HEK293 (cell line): ENCODE measurements around the gene SETMAR.

Experiments used
- BCL11A ChIP-seq: fragments of 450-650 bp; formaldehyde crosslinking; IDR thresholded peaks from 2 replicates; pipeline ENCODE4 v1.5.1; 2016; ENCODE audit warnings: low read depth, missing biosample characterization, missing genetic modification characterization
- GLI2 ChIP-seq: fragments of 450-650 bp; formaldehyde crosslinking; IDR thresholded peaks from 2 replicates; pipeline ENCODE4; 2017; ENCODE audit warnings: missing biosample characterization, missing genetic modification characterization, low read depth, borderline replicate concordance
- KLF9 ChIP-seq: fragments of 450-650 bp; formaldehyde crosslinking; IDR thresholded peaks from 2 replicates; pipeline ENCODE4 v1.5.1; 2016; ENCODE audit warnings: missing biosample characterization, missing genetic modification characterization, low read depth
- REPIN1 ChIP-seq: fragments of 450-650 bp; formaldehyde crosslinking; IDR thresholded peaks from 2 replicates; pipeline ENCODE4 v1.5.1; 2017; ENCODE audit warnings: missing biosample characterization, missing genetic modification characterization, low read depth
- SCRT2 ChIP-seq: fragments of 450-650 bp; formaldehyde crosslinking; IDR thresholded peaks from 2 replicates; pipeline ENCODE4 v1.5.1; 2016; ENCODE audit warnings: missing biosample characterization, missing genetic modification characterization
- TCF7L2 ChIP-seq: IDR thresholded peaks from 2 replicates; pipeline ENCODE4 v1.6.1; 2011; ENCODE audit warnings: low read depth, mild to moderate bottlenecking, inconsistent platforms, low read length, moderate library complexity, borderline replicate concordance
- ZBTB20 ChIP-seq: fragments of 450-650 bp; formaldehyde crosslinking; IDR thresholded peaks from 2 replicates; pipeline ENCODE4 v1.5.1; 2016; ENCODE audit warnings: missing biosample characterization, missing genetic modification characterization
- ZBTB8A ChIP-seq: fragments of 450-650 bp; formaldehyde crosslinking; IDR thresholded peaks from 2 replicates; pipeline ENCODE4 v1.5.1; 2016; ENCODE audit warnings: missing biosample characterization, missing genetic modification characterization
- ZNF112 ChIP-seq: fragments of 450-650 bp; formaldehyde crosslinking; IDR thresholded peaks from 2 replicates; pipeline ENCODE4 v1.5.0; 2017; ENCODE audit warnings: missing biosample characterization, missing genetic modification characterization
- ZNF114 ChIP-seq: fragments of 450-650 bp; formaldehyde crosslinking; IDR thresholded peaks from 2 replicates; pipeline ENCODE4 v1.5.0; 2017; ENCODE audit warnings: missing biosample characterization, missing genetic modification characterization
- ZNF174 ChIP-seq: fragments of 450-650 bp; formaldehyde crosslinking; IDR thresholded peaks from 2 replicates; pipeline ENCODE4 v1.5.0; 2017; ENCODE audit warnings: missing biosample characterization, mild to moderate bottlenecking, missing genetic modification characterization
- ZNF23 ChIP-seq: fragments of 450-650 bp; formaldehyde crosslinking; IDR thresholded peaks from 2 replicates; pipeline ENCODE4 v1.5.1; 2016; ENCODE audit warnings: missing biosample characterization, missing genetic modification characterization, borderline replicate concordance
- ZNF24 ChIP-seq: fragments of 450-650 bp; formaldehyde crosslinking; IDR thresholded peaks from 2 replicates; pipeline ENCODE4 v1.5.1; 2016; ENCODE audit warnings: missing biosample characterization, missing genetic modification characterization
- ZNF274 ChIP-seq, 2 experiments: fragments of 200-500 bp in 1 of 2; fragments of 450-650 bp in 1 of 2; sonication (Bioruptor generic) in 1 of 2; formaldehyde crosslinking in 1 of 2; IDR thresholded peaks; 2 replicates each; pipeline versions ENCODE4 v1.5.1 to v1.6.1; 2014 to 2016; ENCODE audit warnings: borderline replicate concordance in 1 of 2, inconsistent platforms in 1 of 2, low read length in 1 of 2, missing biosample characterization in 1 of 2, missing genetic modification characterization in 1 of 2
- ZNF354C ChIP-seq: fragments of 450-650 bp; formaldehyde crosslinking; IDR thresholded peaks from 2 replicates; pipeline ENCODE4 v1.5.1; 2016; ENCODE audit warnings: missing biosample characterization, missing genetic modification characterization, low read depth, borderline replicate concordance
- ZNF433 ChIP-seq: fragments of 450-650 bp; formaldehyde crosslinking; IDR thresholded peaks from 2 replicates; pipeline ENCODE4 v1.5.1; 2016; ENCODE audit warnings: missing biosample characterization, missing genetic modification characterization, low read depth
- ZNF621 ChIP-seq: fragments of 450-650 bp; formaldehyde crosslinking; IDR thresholded peaks from 2 replicates; pipeline ENCODE4 v1.5.1; 2017; ENCODE audit warnings: missing biosample characterization, missing genetic modification characterization
- ZNF76 ChIP-seq: fragments of 450-650 bp; formaldehyde crosslinking; IDR thresholded peaks from 2 replicates; pipeline ENCODE4; 2016; ENCODE audit warnings: low read depth, missing biosample characterization, missing genetic modification characterization, borderline replicate concordance
- ZNF843 ChIP-seq: fragments of 450-650 bp; formaldehyde crosslinking; IDR thresholded peaks from 2 replicates; pipeline ENCODE4 v1.5.1; 2016; ENCODE audit warnings: missing biosample characterization, missing genetic modification characterization
- ZSCAN16 ChIP-seq: fragments of 450-650 bp; formaldehyde crosslinking; IDR thresholded peaks from 2 replicates; pipeline ENCODE4 v1.5.1; 2016; ENCODE audit warnings: missing biosample characterization, missing genetic modification characterization
- TF ChIP-seq, protein P1 (sequence below): fragments of 450-650 bp; formaldehyde crosslinking; IDR thresholded peaks from 2 replicates; pipeline ENCODE4 v1.5.1; 2017; ENCODE audit warnings: missing biosample characterization, missing genetic modification characterization
- TF ChIP-seq, protein P2 (sequence below): fragments of 450-650 bp; formaldehyde crosslinking; IDR thresholded peaks from 2 replicates; pipeline ENCODE4 v1.5.1; 2017; ENCODE audit warnings: missing biosample characterization, missing genetic modification characterization
- TF ChIP-seq, protein P3 (sequence below): fragments of 450-650 bp; formaldehyde crosslinking; IDR thresholded peaks from 2 replicates; pipeline ENCODE4 v1.5.1; 2016; ENCODE audit warnings: missing biosample characterization, missing genetic modification characterization, borderline replicate concordance
- TF ChIP-seq, protein P4 (sequence below): fragments of 450-650 bp; formaldehyde crosslinking; IDR thresholded peaks from 2 replicates; pipeline ENCODE4 v1.5.1; 2016; ENCODE audit warnings: missing biosample characterization, missing genetic modification characterization
- TF ChIP-seq, protein P5 (sequence below): fragments of 450-650 bp; formaldehyde crosslinking; IDR thresholded peaks from 2 replicates; pipeline ENCODE4 v1.5.1; 2016; ENCODE audit warnings: missing biosample characterization, missing genetic modification characterization

The SETMAR gene

DNA sequence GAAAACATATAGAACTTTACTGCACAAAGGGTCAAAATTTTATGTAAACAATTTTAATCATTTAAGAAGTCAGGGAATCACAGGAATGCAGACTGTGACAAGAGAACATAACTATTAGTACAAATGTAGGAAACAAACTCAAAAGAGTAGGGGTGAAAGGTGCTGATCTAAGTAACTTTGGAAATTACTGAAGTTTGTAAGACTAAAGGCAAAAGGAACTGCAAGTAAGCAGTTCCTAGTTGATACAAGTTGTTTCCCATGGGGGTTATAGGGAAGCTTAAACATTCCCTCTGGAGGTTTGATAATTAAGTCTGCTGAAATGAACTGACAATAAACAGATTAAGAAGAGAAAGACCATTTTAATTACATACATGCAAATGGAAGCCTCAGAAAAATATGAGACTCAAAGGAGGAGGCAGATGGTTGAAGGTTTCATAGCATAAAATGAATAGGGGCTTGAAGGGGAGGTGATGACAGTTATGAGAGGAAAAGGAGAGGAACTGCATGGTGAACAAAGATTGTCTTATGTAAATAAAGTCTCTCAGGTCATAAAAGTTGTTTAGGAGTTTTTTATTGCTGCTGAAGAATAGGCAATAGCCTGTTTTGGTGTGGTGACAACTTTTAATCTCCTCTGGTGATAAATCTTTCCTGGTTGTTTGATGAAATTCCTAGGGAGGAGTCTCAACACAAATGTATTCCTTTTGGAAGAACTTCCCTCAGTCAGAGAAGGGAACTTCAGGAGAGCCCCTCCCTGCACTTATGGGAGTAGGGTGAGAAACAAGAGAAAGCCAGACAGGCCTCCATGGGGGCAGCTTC is 17.1 kb downstream of the SETMAR start (continued):
- TF ChIP-seq, protein P1, sequence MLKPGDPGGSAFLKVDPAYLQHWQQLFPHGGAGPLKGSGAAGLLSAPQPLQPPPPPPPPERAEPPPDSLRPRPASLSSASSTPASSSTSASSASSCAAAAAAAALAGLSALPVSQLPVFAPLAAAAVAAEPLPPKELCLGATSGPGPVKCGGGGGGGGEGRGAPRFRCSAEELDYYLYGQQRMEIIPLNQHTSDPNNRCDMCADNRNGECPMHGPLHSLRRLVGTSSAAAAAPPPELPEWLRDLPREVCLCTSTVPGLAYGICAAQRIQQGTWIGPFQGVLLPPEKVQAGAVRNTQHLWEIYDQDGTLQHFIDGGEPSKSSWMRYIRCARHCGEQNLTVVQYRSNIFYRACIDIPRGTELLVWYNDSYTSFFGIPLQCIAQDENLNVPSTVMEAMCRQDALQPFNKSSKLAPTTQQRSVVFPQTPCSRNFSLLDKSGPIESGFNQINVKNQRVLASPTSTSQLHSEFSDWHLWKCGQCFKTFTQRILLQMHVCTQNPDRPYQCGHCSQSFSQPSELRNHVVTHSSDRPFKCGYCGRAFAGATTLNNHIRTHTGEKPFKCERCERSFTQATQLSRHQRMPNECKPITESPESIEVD (tag by site-specific recombination) = peak; percentile 99
- TF ChIP-seq TCF7L2 = peak; percentile 91
- no peak for TF ChIP-seq ZNF23 (tag by site-specific recombination)
- no peak for TF ChIP-seq REPIN1 (tag by site-specific recombination)
- TF ChIP-seq, protein P2, sequence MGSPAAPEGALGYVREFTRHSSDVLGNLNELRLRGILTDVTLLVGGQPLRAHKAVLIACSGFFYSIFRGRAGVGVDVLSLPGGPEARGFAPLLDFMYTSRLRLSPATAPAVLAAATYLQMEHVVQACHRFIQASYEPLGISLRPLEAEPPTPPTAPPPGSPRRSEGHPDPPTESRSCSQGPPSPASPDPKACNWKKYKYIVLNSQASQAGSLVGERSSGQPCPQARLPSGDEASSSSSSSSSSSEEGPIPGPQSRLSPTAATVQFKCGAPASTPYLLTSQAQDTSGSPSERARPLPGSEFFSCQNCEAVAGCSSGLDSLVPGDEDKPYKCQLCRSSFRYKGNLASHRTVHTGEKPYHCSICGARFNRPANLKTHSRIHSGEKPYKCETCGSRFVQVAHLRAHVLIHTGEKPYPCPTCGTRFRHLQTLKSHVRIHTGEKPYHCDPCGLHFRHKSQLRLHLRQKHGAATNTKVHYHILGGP (tag by site-specific recombination) = peak; percentile 87
- no peak for TF ChIP-seq ZNF112 (tag by site-specific recombination)
- no peak for TF ChIP-seq ZNF354C (tag by site-specific recombination)
- no peak; the same call in 1 of the 2 replicates for TF ChIP-seq GLI2 (tag by site-specific recombination)
- TF ChIP-seq ZSCAN16 (tag by site-specific recombination) = no peak
- no peak for TF ChIP-seq SCRT2 (tag by site-specific recombination)
- no peak for TF ChIP-seq ZNF114
- TF ChIP-seq ZNF274 (IDR thresholded peaks at IDR 0.05; ENCODE audit: low read length) = no peak
- TF ChIP-seq ZNF274 (tag by site-specific recombination; IDR thresholded peaks at IDR 0.05; ENCODE audit: borderline replicate concordance) = no peak
- TF ChIP-seq, protein P3, sequence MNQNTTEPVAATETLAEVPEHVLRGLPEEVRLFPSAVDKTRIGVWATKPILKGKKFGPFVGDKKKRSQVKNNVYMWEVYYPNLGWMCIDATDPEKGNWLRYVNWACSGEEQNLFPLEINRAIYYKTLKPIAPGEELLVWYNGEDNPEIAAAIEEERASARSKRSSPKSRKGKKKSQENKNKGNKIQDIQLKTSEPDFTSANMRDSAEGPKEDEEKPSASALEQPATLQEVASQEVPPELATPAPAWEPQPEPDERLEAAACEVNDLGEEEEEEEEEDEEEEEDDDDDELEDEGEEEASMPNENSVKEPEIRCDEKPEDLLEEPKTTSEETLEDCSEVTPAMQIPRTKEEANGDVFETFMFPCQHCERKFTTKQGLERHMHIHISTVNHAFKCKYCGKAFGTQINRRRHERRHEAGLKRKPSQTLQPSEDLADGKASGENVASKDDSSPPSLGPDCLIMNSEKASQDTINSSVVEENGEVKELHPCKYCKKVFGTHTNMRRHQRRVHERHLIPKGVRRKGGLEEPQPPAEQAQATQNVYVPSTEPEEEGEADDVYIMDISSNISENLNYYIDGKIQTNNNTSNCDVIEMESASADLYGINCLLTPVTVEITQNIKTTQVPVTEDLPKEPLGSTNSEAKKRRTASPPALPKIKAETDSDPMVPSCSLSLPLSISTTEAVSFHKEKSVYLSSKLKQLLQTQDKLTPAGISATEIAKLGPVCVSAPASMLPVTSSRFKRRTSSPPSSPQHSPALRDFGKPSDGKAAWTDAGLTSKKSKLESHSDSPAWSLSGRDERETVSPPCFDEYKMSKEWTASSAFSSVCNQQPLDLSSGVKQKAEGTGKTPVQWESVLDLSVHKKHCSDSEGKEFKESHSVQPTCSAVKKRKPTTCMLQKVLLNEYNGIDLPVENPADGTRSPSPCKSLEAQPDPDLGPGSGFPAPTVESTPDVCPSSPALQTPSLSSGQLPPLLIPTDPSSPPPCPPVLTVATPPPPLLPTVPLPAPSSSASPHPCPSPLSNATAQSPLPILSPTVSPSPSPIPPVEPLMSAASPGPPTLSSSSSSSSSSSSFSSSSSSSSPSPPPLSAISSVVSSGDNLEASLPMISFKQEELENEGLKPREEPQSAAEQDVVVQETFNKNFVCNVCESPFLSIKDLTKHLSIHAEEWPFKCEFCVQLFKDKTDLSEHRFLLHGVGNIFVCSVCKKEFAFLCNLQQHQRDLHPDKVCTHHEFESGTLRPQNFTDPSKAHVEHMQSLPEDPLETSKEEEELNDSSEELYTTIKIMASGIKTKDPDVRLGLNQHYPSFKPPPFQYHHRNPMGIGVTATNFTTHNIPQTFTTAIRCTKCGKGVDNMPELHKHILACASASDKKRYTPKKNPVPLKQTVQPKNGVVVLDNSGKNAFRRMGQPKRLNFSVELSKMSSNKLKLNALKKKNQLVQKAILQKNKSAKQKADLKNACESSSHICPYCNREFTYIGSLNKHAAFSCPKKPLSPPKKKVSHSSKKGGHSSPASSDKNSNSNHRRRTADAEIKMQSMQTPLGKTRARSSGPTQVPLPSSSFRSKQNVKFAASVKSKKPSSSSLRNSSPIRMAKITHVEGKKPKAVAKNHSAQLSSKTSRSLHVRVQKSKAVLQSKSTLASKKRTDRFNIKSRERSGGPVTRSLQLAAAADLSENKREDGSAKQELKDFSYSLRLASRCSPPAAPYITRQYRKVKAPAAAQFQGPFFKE (tag by site-specific recombination) = no peak
- no peak for TF ChIP-seq ZBTB20 (tag by site-specific recombination)
- no peak for TF ChIP-seq ZNF621 (tag by site-specific recombination)
- no peak for TF ChIP-seq ZNF174 (tag by site-specific recombination)
- TF ChIP-seq BCL11A (tag by site-specific recombination) = peak; percentile 73; the same call in 1 of the 2 replicates
- TF ChIP-seq, protein P4, sequence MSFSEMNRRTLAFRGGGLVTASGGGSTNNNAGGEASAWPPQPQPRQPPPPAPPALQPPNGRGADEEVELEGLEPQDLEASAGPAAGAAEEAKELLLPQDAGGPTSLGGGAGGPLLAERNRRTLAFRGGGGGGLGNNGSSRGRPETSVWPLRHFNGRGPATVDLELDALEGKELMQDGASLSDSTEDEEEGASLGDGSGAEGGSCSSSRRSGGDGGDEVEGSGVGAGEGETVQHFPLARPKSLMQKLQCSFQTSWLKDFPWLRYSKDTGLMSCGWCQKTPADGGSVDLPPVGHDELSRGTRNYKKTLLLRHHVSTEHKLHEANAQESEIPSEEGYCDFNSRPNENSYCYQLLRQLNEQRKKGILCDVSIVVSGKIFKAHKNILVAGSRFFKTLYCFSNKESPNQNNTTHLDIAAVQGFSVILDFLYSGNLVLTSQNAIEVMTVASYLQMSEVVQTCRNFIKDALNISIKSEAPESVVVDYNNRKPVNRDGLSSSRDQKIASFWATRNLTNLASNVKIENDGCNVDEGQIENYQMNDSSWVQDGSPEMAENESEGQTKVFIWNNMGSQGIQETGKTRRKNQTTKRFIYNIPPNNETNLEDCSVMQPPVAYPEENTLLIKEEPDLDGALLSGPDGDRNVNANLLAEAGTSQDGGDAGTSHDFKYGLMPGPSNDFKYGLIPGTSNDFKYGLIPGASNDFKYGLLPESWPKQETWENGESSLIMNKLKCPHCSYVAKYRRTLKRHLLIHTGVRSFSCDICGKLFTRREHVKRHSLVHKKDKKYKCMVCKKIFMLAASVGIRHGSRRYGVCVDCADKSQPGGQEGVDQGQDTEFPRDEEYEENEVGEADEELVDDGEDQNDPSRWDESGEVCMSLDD (tag by site-specific recombination) = no peak
- TF ChIP-seq ZBTB8A = peak; percentile 61
- TF ChIP-seq ZNF24 = peak; percentile 43; the same call in 1 of the 2 replicates
- no peak for TF ChIP-seq KLF9 (tag by site-specific recombination)
- TF ChIP-seq ZNF76 (tag by site-specific recombination) = 0 out of 2 replicates have a peak, but pooled peaks have one; percentile 31
- TF ChIP-seq ZNF843 (tag by site-specific recombination) = peak; percentile 98
- no peak for TF ChIP-seq ZNF433 (tag by site-specific recombination)
- TF ChIP-seq, protein P5, sequence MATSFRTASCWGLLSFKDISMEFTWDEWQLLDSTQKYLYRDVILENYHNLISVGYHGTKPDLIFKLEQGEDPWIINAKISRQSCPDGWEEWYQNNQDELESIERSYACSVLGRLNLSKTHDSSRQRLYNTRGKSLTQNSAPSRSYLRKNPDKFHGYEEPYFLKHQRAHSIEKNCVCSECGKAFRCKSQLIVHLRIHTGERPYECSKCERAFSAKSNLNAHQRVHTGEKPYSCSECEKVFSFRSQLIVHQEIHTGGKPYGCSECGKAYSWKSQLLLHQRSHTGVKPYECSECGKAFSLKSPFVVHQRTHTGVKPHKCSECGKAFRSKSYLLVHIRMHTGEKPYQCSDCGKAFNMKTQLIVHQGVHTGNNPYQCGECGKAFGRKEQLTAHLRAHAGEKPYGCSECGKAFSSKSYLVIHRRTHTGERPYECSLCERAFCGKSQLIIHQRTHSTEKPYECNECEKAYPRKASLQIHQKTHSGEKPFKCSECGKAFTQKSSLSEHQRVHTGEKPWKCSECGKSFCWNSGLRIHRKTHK (tag by site-specific recombination) = no peak
